Measurements from ENCODE around the gene ADAM22.
"Not testable (repeated sequence)": the region's sequence is repeated elsewhere in the genome, so short reads cannot be mapped to it uniquely, and the experiment has no call there.

The ADAM22 gene

DNA sequence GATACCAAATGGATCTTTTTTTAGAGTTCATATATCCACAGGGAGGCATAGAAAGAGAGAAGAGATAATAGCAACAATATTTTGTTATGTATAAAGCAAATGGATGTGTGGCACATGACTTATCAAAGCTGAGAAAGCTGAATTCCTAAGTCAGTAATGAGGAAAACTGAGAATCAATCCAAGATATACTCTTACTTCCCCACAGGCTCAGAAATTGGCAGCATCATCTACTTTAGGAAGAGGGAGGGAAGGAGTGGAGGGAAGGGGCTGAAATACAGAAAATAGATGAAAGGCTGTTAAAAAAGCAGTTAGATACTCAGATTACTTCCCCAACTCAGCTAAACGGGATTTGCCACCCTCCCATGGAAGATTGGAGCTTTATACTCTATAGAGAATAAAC lies 222.3 kb downstream of the ADAM22 start:
- no peak overlapping the region for H3K9ac ChIP-seq (ENCODE audit: low read depth, low read length)
- no peaks in the 10 kb centered on the region for H3K9me3 ChIP-seq (ENCODE audit: control insufficient read depth, insufficient read depth, low read length)
- H3K4me1 ChIP-seq (ENCODE audit: insufficient read depth, low read length) = no peaks in the 10 kb centered on the region; the same call in 1 of the 2 replicates
- no peaks in the 10 kb centered on the region for H3K36me3 ChIP-seq (ENCODE audit: insufficient read depth, low read length)

DNA sequence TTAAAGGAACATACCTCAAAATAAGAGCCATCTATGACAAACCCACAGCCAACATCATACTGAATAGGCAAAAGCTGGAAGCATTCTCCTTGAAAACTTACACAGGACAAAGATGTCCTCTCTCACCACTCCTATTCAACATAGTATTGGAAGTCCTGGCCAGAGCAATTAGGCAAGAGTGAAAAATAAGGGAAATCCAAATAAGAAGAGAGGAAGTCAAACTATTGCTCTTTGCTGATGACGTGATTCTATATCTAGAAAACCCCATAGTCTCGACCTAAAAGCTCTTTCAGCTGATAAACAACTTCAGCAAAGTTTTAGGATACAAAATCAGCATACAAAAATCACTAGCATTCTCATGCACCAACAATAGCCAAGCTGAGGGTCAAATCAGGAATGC lies 225.7 kb downstream of the ADAM22 start:
- H3K36me3 ChIP-seq (ENCODE audit: insufficient read depth, low read length); H3K4me1 ChIP-seq (ENCODE audit: insufficient read depth, low read length); H3K9ac ChIP-seq (ENCODE audit: low read depth, low read length); H3K9me3 ChIP-seq (ENCODE audit: control insufficient read depth, insufficient read depth, low read length): not testable (repeated sequence)

DNA sequence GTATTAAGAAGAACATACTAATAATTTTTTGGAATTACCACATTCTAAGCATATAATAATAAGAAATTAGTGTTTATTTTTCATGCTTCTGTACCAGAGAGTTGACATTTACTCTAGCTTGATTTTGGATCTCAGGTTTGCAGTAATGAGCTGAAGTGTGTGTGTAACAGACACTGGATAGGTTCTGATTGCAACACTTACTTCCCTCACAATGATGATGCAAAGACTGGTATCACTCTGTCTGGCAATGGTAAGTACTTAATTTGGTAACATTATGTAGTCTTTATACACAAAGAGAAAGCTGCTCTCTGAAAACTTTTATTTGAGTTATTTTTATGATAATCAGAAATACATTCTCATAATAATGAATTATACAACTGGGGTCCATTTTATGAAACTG lies 231.6 kb downstream of the ADAM22 start:
- no peak overlapping the region for H3K9ac ChIP-seq (ENCODE audit: low read depth, low read length)

DNA sequence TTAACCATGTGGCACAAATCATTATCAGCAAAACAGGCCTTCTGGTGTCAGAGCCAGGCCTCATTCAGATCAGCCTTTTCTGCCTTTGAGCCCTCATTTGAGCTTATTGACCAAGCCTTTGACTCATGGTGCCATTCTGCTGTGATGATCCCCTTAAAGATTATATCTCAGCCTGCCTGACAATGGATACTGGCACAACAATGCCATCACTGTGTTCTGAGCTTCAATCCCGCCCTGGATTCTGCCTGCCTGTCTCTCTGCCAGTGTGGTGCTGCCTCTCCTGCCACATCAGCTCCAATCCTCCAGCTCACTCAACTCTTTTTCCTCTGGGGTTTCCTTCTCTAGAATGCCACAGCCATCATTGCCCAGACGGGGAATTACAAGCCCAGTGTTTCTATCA lies 233.2 kb downstream of the ADAM22 start:
- no peaks in the 10 kb centered on the region for H3K36me3 ChIP-seq (ENCODE audit: insufficient read depth, low read length)
- H3K4me1 ChIP-seq (ENCODE audit: insufficient read depth, low read length) = no peaks in the 10 kb centered on the region
- no peak overlapping the region for H3K9ac ChIP-seq (ENCODE audit: low read depth, low read length)
- no peaks in the 10 kb centered on the region for H3K9me3 ChIP-seq (ENCODE audit: control insufficient read depth, insufficient read depth, low read length)

More for the DNA sequence above, 231.6 kb downstream of the ADAM22 start:
- H3K4me1 ChIP-seq (ENCODE audit: insufficient read depth, low read length) = no peaks in the 10 kb centered on the region
- no peaks in the 10 kb centered on the region for H3K9me3 ChIP-seq (ENCODE audit: control insufficient read depth, insufficient read depth, low read length)
- H3K36me3 ChIP-seq (ENCODE audit: insufficient read depth, low read length) = no peaks in the 10 kb centered on the region

DNA sequence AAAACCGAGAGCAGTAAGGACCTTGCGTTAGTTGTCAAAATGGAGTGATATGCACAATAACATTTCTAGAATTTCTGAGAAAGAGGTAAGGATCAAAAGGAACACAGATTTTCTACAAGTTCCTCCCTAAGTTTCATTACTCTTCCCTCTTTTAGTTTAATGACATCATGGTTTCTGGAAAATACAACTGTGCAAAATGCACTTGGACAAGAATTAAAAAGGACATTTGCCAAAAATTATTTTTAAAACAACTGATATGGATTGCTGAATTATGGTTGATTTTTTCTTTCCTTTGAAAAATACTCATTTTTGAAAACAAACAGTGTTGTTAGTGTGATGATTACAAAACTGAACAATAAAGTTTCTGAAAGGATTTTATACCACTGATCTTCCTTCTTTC lies 233.7 kb downstream of the ADAM22 start:
- no peaks in the 10 kb centered on the region for H3K4me1 ChIP-seq (ENCODE audit: insufficient read depth, low read length)
- no peak overlapping the region for H3K9ac ChIP-seq (ENCODE audit: low read depth, low read length)
- no peaks in the 10 kb centered on the region for H3K36me3 ChIP-seq (ENCODE audit: insufficient read depth, low read length)
- no peaks in the 10 kb centered on the region for H3K9me3 ChIP-seq (ENCODE audit: control insufficient read depth, insufficient read depth, low read length)

DNA sequence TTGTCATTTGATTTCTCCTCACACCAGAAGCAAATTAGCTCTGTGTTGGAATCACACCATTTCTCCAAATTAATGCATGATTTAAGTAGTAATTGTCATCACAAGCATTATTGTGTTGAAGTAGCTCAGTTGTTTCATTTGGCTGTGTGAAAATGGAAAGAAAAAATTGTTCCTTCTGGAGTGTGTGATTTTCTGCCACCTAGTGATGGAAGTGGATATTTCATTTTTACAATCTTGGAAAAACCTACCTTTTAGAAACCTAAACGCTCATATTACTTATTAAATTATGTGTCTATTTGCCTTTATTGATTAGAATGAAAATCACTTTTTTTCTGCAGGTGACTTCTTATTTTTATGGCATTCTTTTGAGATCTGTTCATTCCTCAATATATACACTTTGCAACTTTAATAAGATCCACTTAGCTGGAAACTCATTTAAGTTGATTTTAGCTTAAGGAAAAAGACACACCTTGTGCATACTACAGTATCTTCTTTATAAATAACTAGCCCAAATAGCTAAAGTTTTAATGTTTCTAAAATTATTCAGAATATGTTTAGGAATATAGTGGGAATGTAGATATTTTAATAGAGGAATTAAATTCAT lies 235.8 kb downstream of the ADAM22 start:
- H3K4me1 ChIP-seq (ENCODE audit: insufficient read depth, low read length) = no peaks in the 10 kb centered on the region
- no peaks in the 10 kb centered on the region for H3K9me3 ChIP-seq (ENCODE audit: control insufficient read depth, insufficient read depth, low read length)
- no peak overlapping the region for H3K9ac ChIP-seq (ENCODE audit: low read depth, low read length)
- no peaks in the 10 kb centered on the region for H3K36me3 ChIP-seq (ENCODE audit: insufficient read depth, low read length)

DNA sequence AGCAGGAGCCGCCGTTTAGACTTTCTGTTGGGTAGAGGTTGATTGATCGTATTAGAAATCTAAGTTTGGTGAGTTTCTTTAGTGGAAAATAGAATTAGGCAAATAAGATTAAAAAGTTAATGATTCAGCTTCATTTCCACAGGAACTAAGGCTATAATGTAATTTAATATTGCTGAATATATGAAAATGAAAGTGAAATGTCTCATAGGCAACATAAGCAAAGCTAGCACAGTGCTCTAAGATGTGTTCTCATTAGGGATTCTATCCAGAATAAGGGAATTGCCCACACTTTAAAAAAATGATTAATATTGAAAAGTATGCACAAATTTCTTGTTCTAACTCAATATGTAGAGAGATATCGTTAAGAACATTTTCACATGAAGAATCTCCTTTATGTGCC lies 238.8 kb downstream of the ADAM22 start:
- Histone ChIP-seq H3K9ac (ENCODE audit: low read depth, low read length) (no peak overlapping the region), H3K36me3 (ENCODE audit: insufficient read depth, low read length) (no peaks in the 10 kb centered on the region), H3K9me3 (ENCODE audit: control insufficient read depth, insufficient read depth, low read length) (no peaks in the 10 kb centered on the region), H3K4me1 (ENCODE audit: insufficient read depth, low read length) (no peaks in the 10 kb centered on the region)

DNA sequence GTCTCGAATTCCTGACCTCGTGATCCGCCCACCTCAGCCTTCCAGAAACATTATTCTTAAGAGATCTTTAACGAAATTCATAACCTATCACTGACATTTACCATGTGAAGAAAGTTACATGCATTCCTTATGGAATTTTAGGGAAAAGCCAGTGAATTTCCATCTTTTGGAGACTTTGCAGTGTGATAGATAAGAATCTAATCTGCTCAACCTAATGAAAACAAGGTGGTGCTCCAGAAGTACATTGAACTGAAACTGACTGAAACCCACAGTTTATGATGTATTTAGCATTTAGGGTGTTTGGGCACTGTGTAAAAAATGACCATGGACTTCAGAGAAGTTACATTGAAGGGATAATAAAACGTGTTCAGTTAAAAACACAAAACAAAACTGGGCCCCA lies 242.1 kb downstream of the ADAM22 start:
- H3K36me3 ChIP-seq (ENCODE audit: insufficient read depth, low read length) = no peaks in the 10 kb centered on the region
- H3K4me1 ChIP-seq (ENCODE audit: insufficient read depth, low read length) = no peaks in the 10 kb centered on the region
- H3K9ac ChIP-seq (ENCODE audit: low read depth, low read length) = no peak overlapping the region
- H3K9me3 ChIP-seq (ENCODE audit: control insufficient read depth, insufficient read depth, low read length) = no peaks in the 10 kb centered on the region

DNA sequence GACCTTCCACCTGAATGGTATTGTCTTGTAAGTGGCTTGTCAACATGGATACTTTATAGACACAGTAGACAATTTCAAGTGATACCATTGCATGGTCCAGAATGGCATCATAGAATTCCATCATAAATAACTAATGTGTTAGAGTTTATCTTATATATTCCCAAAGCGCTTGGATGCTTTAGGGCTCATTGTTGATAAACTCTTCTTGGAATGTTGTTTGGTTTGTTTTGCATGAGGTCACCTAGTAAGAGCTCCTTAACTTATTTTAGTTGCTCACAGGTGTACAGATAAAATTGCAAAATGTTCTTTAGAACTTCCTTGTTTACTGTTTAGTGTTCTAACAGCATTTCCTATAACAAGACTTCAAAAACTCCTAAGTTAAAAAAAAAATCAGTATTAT lies 249.0 kb downstream of the ADAM22 start:
- no peaks in the 10 kb centered on the region for H3K9me3 ChIP-seq (ENCODE audit: control insufficient read depth, insufficient read depth, low read length)
- peaks cover 16% of the 10 kb centered on the region; the same call in 1 of the 2 replicates for H3K4me1 ChIP-seq (ENCODE audit: insufficient read depth, low read length)
- no peak overlapping the region for H3K9ac ChIP-seq (ENCODE audit: low read depth, low read length)
- H3K36me3 ChIP-seq (ENCODE audit: insufficient read depth, low read length) = no peaks in the 10 kb centered on the region

DNA sequence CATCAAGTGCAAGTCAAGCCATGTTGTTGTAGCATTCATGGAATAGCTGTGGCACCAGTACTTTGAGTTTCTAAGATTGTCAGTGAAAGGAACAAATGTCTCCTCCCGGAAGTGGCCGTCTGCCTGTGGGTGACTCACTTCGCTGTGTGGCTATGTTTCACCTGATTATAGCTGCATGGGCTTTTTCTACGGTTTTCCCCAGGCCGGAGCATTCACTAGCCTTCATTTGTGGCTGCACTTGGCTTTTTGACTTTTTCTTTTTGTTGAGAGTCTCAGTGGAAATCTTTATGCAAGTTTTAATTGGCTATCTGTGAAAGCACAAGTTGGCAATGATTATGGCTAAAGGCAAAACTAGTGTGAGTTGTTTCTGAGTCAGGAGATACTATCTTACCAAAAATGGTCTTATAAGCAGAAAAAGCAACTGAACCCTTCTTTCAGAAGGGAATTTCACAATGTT lies 250.8 kb downstream of the ADAM22 start:
- no peak overlapping the region for H3K9ac ChIP-seq (ENCODE audit: low read depth, low read length)
- no peaks in the 10 kb centered on the region for H3K9me3 ChIP-seq (ENCODE audit: control insufficient read depth, insufficient read depth, low read length)
- H3K4me1 ChIP-seq (ENCODE audit: insufficient read depth, low read length) = peaks cover 16% of the 10 kb centered on the region; the same call in 1 of the 2 replicates
- H3K36me3 ChIP-seq (ENCODE audit: insufficient read depth, low read length) = no peaks in the 10 kb centered on the region

DNA sequence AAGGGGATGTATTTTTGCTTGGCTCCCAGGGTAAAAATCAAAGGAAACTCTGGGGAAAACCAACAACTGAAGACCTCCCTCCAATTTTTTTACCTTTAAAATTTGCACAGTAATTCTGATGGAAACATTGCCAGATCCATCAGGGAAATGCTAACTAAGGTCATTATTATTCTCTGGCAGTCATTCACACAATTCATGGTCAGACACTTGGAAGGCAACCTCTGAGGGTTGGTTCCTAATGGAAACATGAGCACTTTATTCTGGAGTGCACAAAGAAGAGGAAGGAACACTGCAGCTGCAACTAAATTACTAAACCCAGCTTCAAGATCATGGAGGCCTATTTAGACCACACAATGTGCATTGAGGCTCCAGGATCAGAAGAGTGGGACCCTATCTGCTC lies 251.6 kb downstream of the ADAM22 start:
- no peaks in the 10 kb centered on the region for H3K36me3 ChIP-seq (ENCODE audit: insufficient read depth, low read length)
- no peak overlapping the region for H3K9ac ChIP-seq (ENCODE audit: low read depth, low read length)
- no peaks in the 10 kb centered on the region for H3K9me3 ChIP-seq (ENCODE audit: control insufficient read depth, insufficient read depth, low read length)

DNA sequence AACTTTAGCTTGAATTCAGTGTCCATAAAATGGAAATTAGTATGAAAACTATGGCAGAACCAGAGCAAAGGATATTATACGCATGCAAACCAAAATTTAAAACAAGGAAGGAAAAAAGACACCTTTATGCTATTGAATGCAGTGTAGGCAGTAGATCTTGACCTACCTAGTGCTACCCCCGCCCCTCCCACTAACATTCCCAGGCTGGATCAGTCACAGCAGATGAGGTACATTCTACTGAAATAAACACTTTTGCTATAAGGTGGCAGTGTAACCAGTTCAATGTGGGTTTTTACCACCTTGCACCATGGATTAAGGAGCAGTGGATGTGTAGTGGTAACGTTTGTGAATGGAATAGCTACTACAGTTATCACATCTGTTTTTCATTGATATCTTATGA lies 257.9 kb downstream of the ADAM22 start:
- H3K9ac ChIP-seq (ENCODE audit: low read depth, low read length) = no peak overlapping the region
- no peaks in the 10 kb centered on the region for H3K9me3 ChIP-seq (ENCODE audit: control insufficient read depth, insufficient read depth, low read length)
- H3K4me1 ChIP-seq (ENCODE audit: insufficient read depth, low read length) = no peaks in the 10 kb centered on the region
- H3K36me3 ChIP-seq (ENCODE audit: insufficient read depth, low read length) = no peaks in the 10 kb centered on the region

More for the DNA sequence above, 251.6 kb downstream of the ADAM22 start:
- H3K4me1 ChIP-seq (ENCODE audit: insufficient read depth, low read length) = peaks cover 16% of the 10 kb centered on the region; the same call in 1 of the 2 replicates

DNA sequence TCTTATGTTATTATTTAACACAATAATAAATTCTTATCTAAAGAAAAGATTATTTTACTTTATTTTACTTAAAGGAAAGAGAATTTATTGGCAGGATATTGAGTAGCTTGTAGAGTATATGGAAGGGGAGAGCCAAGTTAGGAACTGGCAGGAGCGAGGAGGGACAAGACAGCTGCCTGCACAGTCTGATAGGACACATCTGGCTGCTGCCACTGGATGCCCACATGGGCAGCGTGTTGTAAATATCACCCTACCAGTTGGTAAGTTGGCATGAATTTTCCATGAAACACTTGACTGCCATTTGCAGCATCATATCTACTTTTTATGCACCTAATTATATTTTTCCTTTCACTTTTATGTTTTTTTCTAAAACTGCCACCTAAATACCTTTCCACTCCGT lies 266.2 kb downstream of the ADAM22 start:
- Histone ChIP-seq H3K9me3 (ENCODE audit: control insufficient read depth, insufficient read depth, low read length) (no peaks in the 10 kb centered on the region), H3K9ac (ENCODE audit: low read depth, low read length) (no peak overlapping the region), H3K36me3 (ENCODE audit: insufficient read depth, low read length) (peaks cover 3% of the 10 kb centered on the region; the same call in 1 of the 2 replicates)

DNA sequence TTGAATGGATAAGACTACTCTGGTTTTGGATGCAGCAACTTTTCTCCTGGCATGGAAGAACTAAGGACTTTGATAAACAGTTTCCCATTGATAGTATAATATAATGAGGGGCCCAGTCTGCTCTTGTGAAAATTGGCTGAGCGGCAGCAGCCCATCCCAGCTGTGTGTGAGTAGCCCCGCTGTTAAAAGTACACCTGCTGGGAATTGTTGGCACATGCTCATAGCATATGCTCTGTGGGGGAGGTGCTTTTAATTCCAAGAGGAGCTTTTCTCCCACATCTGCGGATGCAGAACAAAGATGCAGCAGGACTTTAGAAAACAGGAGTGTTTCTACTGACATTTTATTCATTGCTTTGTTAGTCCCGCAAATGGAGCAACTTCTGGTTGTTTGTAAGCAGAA lies 266.7 kb downstream of the ADAM22 start:
- no peaks in the 10 kb centered on the region for H3K9me3 ChIP-seq (ENCODE audit: control insufficient read depth, insufficient read depth, low read length)
- no peak overlapping the region for H3K9ac ChIP-seq (ENCODE audit: low read depth, low read length)
- peaks cover 3% of the 10 kb centered on the region; the same call in 1 of the 2 replicates for H3K36me3 ChIP-seq (ENCODE audit: insufficient read depth, low read length)
- H3K4me1 ChIP-seq (ENCODE audit: insufficient read depth, low read length) = peaks cover 8% of the 10 kb centered on the region; the same call in 1 of the 2 replicates

More for the DNA sequence above, 266.2 kb downstream of the ADAM22 start:
- peaks cover 8% of the 10 kb centered on the region; the same call in 1 of the 2 replicates for H3K4me1 ChIP-seq (ENCODE audit: insufficient read depth, low read length)

DNA sequence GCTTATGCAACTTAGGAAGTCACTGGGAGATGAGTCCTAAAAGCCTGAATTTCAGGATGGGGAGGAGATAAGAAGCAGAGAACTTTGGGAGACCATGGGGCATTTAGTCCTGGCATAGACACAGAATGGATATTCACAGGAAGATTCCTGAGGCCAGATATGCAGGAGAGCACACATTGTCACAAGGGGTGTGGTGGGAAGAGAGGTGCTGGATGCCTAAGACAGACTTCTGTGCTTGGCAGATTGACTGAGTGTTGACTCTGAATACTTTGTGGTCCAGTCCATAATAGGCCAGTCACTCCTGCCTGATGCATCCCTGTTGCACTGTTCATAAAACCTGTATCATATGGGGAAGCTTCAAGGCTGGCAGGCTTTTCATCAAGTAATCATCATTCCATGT lies 267.3 kb downstream of the ADAM22 start:
- H3K4me1 ChIP-seq (ENCODE audit: insufficient read depth, low read length) = peaks cover 8% of the 10 kb centered on the region; the same call in 1 of the 2 replicates
- no peak overlapping the region for H3K9ac ChIP-seq (ENCODE audit: low read depth, low read length)
- H3K9me3 ChIP-seq (ENCODE audit: control insufficient read depth, insufficient read depth, low read length) = no peaks in the 10 kb centered on the region
- H3K36me3 ChIP-seq (ENCODE audit: insufficient read depth, low read length) = peaks cover 3% of the 10 kb centered on the region; the same call in 1 of the 2 replicates
